ENCODE data around the gene DHODH. TPM values are rescaled to one million over a fixed set of nuclear protein-coding genes. Genes with fewer than 3 reads are reported as not detected.

Gene DHODH
- total and polyA plus RNA-seq, 2 of the 13 experiments (the other 11 are each of a cell fraction or from before 2014, with no cell fraction given): 10.7 to 16.4 TPM

DNA sequence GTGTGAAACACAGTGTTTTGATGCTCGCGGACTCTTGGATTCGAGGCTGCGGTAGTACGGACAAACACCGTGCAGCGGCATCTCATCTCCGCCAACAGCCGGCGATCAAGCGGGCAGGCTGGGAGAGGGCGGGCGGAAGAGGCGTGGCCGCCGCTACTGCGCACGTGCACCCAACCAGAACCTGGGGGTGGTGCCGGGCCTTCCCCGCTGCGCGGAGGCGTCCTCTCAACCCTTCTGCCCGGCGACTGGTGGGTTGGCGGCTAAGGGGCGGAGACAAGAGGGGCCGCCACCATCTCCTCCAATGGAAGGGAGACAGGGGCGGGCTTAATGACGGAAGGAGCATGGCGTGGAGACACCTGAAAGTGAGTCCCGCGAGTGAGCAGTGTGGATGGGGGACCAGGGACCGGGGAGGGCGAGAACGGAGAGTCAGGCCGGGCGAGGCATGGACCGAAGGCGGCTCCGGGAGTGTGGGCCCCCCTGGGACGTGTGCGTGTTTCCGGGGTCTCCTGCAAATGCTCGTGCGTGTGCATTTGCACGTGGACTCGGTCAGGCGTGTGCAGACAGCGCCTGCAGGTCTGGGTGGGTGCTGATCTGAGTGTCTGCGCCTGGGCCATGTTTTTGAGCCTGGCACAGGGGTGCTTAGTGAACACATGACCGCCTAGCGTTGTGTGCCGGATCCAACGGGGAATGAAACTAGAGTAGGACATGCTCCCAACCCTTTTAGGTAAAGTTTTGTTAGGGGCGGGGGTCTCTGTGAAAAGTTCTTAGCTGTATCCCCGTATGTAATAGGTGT, at the start of gene DHODH (continued):
- TF ChIP-seq, protein P1, sequence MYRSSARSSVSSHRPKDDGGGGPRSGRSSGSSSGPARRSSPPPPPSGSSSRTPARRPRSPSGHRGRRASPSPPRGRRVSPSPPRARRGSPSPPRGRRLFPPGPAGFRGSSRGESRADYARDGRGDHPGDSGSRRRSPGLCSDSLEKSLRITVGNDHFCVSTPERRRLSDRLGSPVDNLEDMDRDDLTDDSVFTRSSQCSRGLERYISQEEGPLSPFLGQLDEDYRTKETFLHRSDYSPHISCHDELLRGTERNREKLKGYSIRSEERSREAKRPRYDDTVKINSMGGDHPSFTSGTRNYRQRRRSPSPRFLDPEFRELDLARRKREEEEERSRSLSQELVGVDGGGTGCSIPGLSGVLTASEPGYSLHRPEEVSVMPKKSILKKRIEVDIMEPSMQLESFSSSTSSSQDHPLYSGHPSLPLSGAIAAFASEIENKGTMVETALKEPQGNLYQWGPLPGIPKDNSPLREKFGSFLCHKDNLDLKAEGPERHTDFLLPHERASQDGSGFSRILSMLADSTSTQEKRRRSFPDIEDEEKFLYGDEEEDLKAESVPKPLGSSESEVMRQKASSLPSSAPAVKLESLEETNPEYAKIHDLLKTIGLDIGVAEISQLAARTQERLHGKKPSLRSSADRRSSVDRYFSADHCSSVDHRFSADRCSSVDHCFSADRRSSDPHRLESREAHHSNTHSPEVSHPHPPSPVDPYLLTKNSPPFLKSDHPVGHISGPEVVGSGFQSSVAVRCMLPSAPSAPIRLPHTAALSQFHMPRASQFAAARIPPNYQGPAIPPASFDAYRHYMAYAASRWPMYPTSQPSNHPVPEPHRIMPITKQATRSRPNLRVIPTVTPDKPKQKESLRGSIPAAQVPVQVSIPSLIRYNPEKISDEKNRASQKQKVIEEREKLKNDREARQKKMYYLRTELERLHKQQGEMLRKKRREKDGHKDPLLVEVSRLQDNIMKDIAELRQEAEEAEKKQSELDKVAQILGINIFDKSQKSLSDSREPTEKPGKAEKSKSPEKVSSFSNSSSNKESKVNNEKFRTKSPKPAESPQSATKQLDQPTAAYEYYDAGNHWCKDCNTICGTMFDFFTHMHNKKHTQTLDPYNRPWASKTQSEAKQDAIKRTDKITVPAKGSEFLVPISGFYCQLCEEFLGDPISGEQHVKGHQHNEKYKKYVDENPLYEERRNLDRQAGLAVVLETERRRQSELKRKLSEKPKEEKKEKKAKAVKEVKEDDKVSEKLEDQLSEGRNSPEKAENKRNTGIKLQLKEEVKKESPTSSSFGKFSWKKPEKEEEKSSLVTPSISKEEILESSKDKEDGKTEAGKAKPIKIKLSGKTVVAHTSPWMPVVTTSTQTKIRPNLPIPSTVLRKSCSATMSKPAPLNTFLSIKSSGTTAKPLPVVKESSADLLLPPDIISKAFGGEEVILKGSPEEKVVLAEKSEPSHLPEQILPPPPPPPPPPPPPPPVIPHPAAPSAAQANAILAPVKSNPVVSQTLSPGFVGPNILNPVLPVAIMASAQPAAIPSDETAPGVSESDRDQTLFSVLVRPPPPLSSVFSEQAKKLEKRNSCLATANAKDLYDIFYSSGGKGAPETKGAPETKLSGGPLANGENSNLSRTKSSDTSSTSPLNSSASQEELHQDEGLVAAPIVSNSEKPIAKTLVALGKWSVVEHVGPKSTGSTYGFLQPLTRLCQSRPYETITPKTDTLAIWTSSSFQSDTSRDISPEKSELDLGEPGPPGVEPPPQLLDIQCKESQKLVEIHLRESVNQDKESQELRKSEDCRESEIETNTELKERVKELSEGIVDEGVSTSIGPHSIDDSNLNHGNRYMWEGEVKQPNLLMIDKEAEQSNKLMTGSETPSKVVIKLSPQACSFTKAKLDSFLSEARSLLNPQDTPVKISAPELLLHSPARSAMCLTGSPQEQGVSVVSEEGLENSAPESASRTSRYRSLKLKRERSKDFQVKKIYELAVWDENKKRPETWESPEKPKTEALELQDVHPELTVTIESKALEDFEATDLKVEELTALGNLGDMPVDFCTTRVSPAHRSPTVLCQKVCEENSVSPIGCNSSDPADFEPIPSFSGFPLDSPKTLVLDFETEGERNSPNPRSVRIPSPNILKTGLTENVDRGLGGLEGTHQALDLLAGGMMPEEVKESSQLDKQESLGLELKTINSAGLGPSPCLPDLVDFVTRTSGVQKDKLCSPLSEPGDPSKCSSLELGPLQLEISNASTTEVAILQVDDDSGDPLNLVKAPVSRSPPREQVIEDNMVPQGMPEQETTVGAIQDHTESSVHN (CRISPR knock-in tag; IDR thresholded peaks at IDR 0.05): peak; percentile 47; the same call in 1 of the 2 replicates
- TF ChIP-seq TBP (CRISPR knock-in tag; IDR thresholded peaks at IDR 0.05) (no peak), ZNF629 (CRISPR knock-in tag; conservative IDR thresholded peaks at IDR 0.05) (no peak), AKAP8 (CRISPR knock-in tag; IDR thresholded peaks at IDR 0.05) (peak; percentile 82; the same call in 1 of the 2 replicates)
- TF ChIP-seq, protein P2, sequence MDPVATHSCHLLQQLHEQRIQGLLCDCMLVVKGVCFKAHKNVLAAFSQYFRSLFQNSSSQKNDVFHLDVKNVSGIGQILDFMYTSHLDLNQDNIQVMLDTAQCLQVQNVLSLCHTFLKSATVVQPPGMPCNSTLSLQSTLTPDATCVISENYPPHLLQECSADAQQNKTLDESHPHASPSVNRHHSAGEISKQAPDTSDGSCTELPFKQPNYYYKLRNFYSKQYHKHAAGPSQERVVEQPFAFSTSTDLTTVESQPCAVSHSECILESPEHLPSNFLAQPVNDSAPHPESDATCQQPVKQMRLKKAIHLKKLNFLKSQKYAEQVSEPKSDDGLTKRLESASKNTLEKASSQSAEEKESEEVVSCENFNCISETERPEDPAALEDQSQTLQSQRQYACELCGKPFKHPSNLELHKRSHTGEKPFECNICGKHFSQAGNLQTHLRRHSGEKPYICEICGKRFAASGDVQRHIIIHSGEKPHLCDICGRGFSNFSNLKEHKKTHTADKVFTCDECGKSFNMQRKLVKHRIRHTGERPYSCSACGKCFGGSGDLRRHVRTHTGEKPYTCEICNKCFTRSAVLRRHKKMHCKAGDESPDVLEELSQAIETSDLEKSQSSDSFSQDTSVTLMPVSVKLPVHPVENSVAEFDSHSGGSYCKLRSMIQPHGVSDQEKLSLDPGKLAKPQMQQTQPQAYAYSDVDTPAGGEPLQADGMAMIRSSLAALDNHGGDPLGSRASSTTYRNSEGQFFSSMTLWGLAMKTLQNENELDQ (CRISPR knock-in tag; IDR thresholded peaks at IDR 0.05; ENCODE audit: borderline replicate concordance): no peak
- TF ChIP-seq, protein P3, sequence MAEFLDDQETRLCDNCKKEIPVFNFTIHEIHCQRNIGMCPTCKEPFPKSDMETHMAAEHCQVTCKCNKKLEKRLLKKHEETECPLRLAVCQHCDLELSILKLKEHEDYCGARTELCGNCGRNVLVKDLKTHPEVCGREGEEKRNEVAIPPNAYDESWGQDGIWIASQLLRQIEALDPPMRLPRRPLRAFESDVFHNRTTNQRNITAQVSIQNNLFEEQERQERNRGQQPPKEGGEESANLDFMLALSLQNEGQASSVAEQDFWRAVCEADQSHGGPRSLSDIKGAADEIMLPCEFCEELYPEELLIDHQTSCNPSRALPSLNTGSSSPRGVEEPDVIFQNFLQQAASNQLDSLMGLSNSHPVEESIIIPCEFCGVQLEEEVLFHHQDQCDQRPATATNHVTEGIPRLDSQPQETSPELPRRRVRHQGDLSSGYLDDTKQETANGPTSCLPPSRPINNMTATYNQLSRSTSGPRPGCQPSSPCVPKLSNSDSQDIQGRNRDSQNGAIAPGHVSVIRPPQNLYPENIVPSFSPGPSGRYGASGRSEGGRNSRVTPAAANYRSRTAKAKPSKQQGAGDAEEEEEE (CRISPR knock-in tag; IDR thresholded peaks at IDR 0.05; ENCODE audit: borderline replicate concordance): no peak
